SH-SY5Y (cell line): ENCODE data around the gene RFNG.

ENCODE experiments used
- GATA2 ChIP-seq: IDR thresholded peaks from 2 replicates; pipeline ENCODE4 v1.6.1; 2011; ENCODE audit warnings: mild to moderate bottlenecking, low read depth, low read length
- GATA3 ChIP-seq: IDR thresholded peaks from 2 replicates; pipeline ENCODE4 v1.6.1; 2011; ENCODE audit warnings: low read depth, mild to moderate bottlenecking, low read length, moderate library complexity

RFNG gene

GRCh38 chr17:82060614-82061013 lies 9.0 kb upstream of the RFNG start:
- TF ChIP-seq GATA3 (no peak), GATA2 (no peak)

GRCh38 chr17:82060001-82060380 lies 8.4 kb upstream of the RFNG start:
- no peak for TF ChIP-seq GATA2
- TF ChIP-seq GATA3 = no peak

- no peak for TF ChIP-seq GATA3
- no peak for TF ChIP-seq GATA2
Measured at GRCh38 chr17:82059272-82060000, 7.8 kb upstream of the RFNG start.

GRCh38 chr17:82058855-82059249 lies 7.2 kb upstream of the RFNG start:
- no peak for TF ChIP-seq GATA2
- no peak for TF ChIP-seq GATA3

GRCh38 chr17:82058230-82058854 lies 6.7 kb upstream of the RFNG start:
- TF ChIP-seq GATA2 = no peak

GRCh38 chr17:82056729-82057621 lies 5.4 kb upstream of the RFNG start:
- TF ChIP-seq GATA3 = no peak
- TF ChIP-seq GATA2 = no peak

- TF ChIP-seq GATA2 (no peak), GATA3 (no peak)
Measured at GRCh38 chr17:82055965-82056728, 4.5 kb upstream of the RFNG start.

GRCh38 chr17:82055023-82055964 lies 3.7 kb upstream of the RFNG start:
- TF ChIP-seq GATA3 = no peak
- TF ChIP-seq GATA2 = no peak

- TF ChIP-seq GATA3 = no peak
- no peak for TF ChIP-seq GATA2
Measured at GRCh38 chr17:82054351-82055022, 2.9 kb upstream of the RFNG start.

- TF ChIP-seq GATA2 = no peak
Measured at GRCh38 chr17:82053556-82054263, 2.1 kb upstream of the RFNG start.

GRCh38 chr17:82053130-82053529 lies 1.5 kb upstream of the RFNG start:
- no peak for TF ChIP-seq GATA3
- no peak for TF ChIP-seq GATA2

GRCh38 chr17:82052638-82053059 lies 1.0 kb upstream of the RFNG start:
- TF ChIP-seq GATA3 (no peak), GATA2 (no peak)
